ENCODE data around the gene PBX4. TPM values are rescaled to one million over a fixed set of nuclear protein-coding genes. Genes with fewer than 3 reads are reported as not detected.

PBX4 gene
- total and polyA plus RNA-seq, 2 donors (not counting 3 experiments of a cell fraction or from before 2014, with no cell fraction given): not detected

DNA sequence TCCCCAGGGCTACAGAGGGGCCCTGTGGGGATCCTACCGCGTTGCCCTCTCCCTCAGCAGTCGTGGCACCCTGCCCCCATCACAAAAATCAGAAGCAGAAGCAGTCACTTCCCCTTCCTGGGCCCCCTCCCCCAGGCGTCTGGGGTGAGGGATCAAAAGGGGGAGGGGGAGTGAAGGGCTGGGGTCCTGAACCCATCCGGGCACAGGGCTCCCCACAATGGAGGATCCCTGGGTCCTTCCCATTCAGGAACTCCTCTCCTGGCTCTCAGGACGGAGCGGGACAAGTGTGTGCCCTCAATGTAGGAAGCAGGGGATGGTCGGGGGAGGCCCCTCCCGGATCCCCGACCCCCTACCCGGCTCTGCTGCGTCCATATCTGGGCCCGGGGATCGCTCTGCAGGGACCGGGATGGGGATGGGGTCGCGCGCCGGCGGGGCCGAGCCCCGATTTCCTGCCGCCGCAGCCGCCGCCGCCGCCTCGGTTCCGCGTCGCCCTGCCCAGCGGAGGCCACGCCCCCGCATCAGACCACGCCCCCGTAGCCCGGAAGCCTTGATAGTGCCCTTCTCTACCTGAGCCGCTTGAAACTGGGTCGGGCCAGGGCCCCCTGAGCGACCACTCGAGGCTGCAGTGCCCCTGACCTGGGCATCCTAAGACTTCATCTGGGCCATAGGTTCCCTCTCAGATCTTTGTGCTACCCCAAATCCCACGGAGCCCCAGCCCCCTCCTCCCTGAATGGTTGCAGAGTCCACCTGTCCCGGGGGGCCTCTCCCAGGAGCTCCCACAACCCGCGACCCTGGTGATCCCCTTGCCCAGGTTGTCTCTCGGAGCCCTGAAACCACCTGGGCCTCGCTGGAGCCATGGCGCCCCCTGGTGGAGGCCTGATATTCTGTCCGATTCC, 24.9 kb upstream of the PBX4 start, which contains the start of gene GMIP:
Gene GMIP, minus strand, starts transcription at position 500 of the 896 bp plus-strand sequence. Its CDS starts 128 bp downstream, at position 372.
- Histone ChIP-seq H3K4me3 (replicated peaks in 1 of 3; ENCODE audit: insufficient read depth in 1 of 3, low read depth in 1 of 3, low read length in 3 of 3) (peak within 1 kb of the TSS; percentile 72 to 98 (median 78)), H3K27me3 (ENCODE audit: control insufficient read depth in 2 of 2, insufficient read depth in 2 of 2, low read length in 2 of 2) (no peaks in the 10 kb centered on the region), H3K4me1 (ENCODE audit: control insufficient read depth, extremely low read depth, insufficient read depth, low read length) (peaks cover 4% of the 10 kb centered on the region), H2AFZ (ENCODE audit: low read depth, low read length) (peak within 1 kb of the TSS; percentile 68), H3K4me2 (ENCODE audit: insufficient read depth, low read length) (peak within 1 kb of the TSS; percentile 41), H4K20me1 (replicated peaks; ENCODE audit: control insufficient read depth, extremely low read depth, insufficient read depth, low read length) (no peaks in the 10 kb centered on the region), H3K9me1 (replicated peaks; ENCODE audit: control insufficient read depth, extremely low read depth, insufficient read depth, low read length) (no peaks in the 10 kb centered on the region), H3K9ac (replicated peaks; ENCODE audit: extremely low read depth, insufficient read depth, low read length) (peak within 1 kb of the TSS; percentile 64), H3K27ac (ENCODE audit: insufficient read depth, low read depth, low read length) (peak within 1 kb of the TSS; percentile 54), H3K9me3 (replicated peaks; ENCODE audit: control insufficient read depth, insufficient read depth, low read length) (no peaks in the 10 kb centered on the region), H3K36me3 (ENCODE audit: control insufficient read depth in 2 of 2, extremely low read depth in 1 of 2, insufficient read depth in 2 of 2, low read length in 2 of 2) (peaks cover 2 to 26% of the 10 kb centered on the region in 2 experiments), H3K79me2 (ENCODE audit: control insufficient read depth, insufficient read depth, low read length) (no peaks in the 10 kb centered on the region)
- intact Hi-C loops (cut with micrococcal nuclease) (loop anchor here (1.0 to 5.0 kb wide), 2 partner anchors 91 to 111 kb away; no protein-coding TSS in a partner anchor), dilution Hi-C loops (cut with MboI; ENCODE audit: extremely low pct_ligation_motif_present, low sequenced_read_pairs) (no loop called here)
- TF ChIP-seq POLR2A (IDR thresholded peaks at IDR 0.05; ENCODE audit: low read depth, low read length) (peak; percentile 55), EZH2 (IDR thresholded peaks at IDR 0.05; ENCODE audit: borderline replicate concordance, low read depth, low read length, severe bottlenecking) (no peak), POLR2AphosphoS5 (IDR thresholded peaks at IDR 0.05; ENCODE audit: insufficient read depth, low read depth, low read length) (peak; percentile 70), MAX (IDR thresholded peaks at IDR 0.05; ENCODE audit: insufficient read depth, insufficient read length) (no peak), FOS (IDR thresholded peaks at IDR 0.05; ENCODE audit: borderline replicate concordance, insufficient read depth, low read length) (no peak)
- TF ChIP-seq, protein P1, sequence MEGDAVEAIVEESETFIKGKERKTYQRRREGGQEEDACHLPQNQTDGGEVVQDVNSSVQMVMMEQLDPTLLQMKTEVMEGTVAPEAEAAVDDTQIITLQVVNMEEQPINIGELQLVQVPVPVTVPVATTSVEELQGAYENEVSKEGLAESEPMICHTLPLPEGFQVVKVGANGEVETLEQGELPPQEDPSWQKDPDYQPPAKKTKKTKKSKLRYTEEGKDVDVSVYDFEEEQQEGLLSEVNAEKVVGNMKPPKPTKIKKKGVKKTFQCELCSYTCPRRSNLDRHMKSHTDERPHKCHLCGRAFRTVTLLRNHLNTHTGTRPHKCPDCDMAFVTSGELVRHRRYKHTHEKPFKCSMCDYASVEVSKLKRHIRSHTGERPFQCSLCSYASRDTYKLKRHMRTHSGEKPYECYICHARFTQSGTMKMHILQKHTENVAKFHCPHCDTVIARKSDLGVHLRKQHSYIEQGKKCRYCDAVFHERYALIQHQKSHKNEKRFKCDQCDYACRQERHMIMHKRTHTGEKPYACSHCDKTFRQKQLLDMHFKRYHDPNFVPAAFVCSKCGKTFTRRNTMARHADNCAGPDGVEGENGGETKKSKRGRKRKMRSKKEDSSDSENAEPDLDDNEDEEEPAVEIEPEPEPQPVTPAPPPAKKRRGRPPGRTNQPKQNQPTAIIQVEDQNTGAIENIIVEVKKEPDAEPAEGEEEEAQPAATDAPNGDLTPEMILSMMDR (IDR thresholded peaks at IDR 0.05; ENCODE audit: extremely low read depth in 1 of 2, insufficient read depth in 1 of 2, low read depth in 1 of 2, low read length in 2 of 2): peak; percentile 81 to 87
- BruUV-seq (replicated peaks): no TSS peak
- peak; percentile 45 for DNase-seq (ENCODE audit: low read depth, low spot score)
- FAIRE-seq: peak; percentile 44
- ChIA-PET CTCF (interaction anchor here (0.6 to 3.1 kb wide), 2 partner anchors 10 to 111 kb away, joined by 3 to 29 read pairs; no protein-coding TSS in a partner anchor), POLR2A (no interaction called here)
